Liver (tissue), 3 donors: ENCODE data around the gene FAM210A.

Experiments used
- RAD21 ChIP-seq, 2 donors: IDR thresholded peaks; 2 replicates each; pipeline ENCODE4 v1.6.1; 2016; ENCODE audit warnings: antibody characterized with exemption in 2 of 2, mild to moderate bottlenecking in 2 of 2
- RXRA ChIP-seq, 2 donors: IDR thresholded peaks; 2 replicates each; pipeline ENCODE4 v1.6.1; 2017 to 2018; ENCODE audit warnings: antibody characterized with exemption in 2 of 2, mild to moderate bottlenecking in 1 of 2
- SP1 ChIP-seq: IDR thresholded peaks from 2 replicates; pipeline ENCODE4 v1.6.1; 2018; ENCODE audit warnings: antibody characterized with exemption, mild to moderate bottlenecking
- TAF1 ChIP-seq: conservative IDR thresholded peaks from 2 replicates; pipeline ENCODE4 v1.6.1; 2016; ENCODE audit warnings: antibody characterized with exemption, mild to moderate bottlenecking
- TF ChIP-seq, protein P1 (sequence below): fragments of 150-350 bp; IDR thresholded peaks from 2 replicates; pipeline ENCODE4 v1.5.1; 2017; ENCODE audit warnings: improper control_type of control experiment, low read depth, low read length; ENCODE audit not compliant: missing input control
- TF ChIP-seq, protein P2 (sequence below): IDR thresholded peaks from 2 replicates; pipeline ENCODE4 v1.6.1; 2016; ENCODE audit warnings: antibody characterized with exemption
- donor health status: healthy.
- donor health status: healthy.

DNA sequence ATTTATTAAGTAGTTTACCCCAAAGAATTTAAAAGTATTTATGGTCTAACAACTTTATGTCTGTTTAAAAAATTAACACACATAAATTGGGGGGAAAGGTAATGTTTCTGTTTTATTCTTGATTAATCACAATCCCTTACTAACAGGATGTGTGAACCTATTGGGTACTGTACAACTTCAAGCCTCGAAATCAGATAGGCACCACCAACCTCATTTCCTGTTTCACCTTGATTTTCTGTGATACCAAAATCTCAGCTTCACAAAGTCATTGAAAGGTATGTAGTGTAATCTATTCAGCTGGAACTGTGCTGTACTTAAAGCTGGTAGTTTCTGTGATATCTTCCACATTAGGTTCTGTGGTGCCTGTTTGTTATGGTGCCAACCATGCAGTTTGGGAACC is 4.1 kb upstream of the FAM210A start:
- TF ChIP-seq, protein P1, sequence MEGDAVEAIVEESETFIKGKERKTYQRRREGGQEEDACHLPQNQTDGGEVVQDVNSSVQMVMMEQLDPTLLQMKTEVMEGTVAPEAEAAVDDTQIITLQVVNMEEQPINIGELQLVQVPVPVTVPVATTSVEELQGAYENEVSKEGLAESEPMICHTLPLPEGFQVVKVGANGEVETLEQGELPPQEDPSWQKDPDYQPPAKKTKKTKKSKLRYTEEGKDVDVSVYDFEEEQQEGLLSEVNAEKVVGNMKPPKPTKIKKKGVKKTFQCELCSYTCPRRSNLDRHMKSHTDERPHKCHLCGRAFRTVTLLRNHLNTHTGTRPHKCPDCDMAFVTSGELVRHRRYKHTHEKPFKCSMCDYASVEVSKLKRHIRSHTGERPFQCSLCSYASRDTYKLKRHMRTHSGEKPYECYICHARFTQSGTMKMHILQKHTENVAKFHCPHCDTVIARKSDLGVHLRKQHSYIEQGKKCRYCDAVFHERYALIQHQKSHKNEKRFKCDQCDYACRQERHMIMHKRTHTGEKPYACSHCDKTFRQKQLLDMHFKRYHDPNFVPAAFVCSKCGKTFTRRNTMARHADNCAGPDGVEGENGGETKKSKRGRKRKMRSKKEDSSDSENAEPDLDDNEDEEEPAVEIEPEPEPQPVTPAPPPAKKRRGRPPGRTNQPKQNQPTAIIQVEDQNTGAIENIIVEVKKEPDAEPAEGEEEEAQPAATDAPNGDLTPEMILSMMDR = no peak
- TF ChIP-seq, protein P2, sequence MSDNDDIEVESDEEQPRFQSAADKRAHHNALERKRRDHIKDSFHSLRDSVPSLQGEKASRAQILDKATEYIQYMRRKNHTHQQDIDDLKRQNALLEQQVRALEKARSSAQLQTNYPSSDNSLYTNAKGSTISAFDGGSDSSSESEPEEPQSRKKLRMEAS = no peak
- TF ChIP-seq TAF1 (no peak), RAD21 (IDR thresholded peaks at IDR 0.05) (no peak), SP1 (no peak), RXRA (IDR thresholded peaks at IDR 0.05) (no peak)
